IMR-90 (cell line): ENCODE data around the gene NT5C1A. TPM values are rescaled to one million over a fixed set of nuclear protein-coding genes. Genes with fewer than 3 reads are reported as not detected.

Source experiments
- ATAC-seq: fragments of 200-7000 bp; cut with Tn5 transposase; 2 replicates; pipeline ENCODE4 v1.9.1; 2020; ENCODE audit warnings: low read depth, mild to moderate bottlenecking, moderate library complexity
- BruUV-seq: library from RNA; stranded (reverse); fragments of 400-500 nt; replicated peaks from 2 replicates; lab custom pipeline; 2021; lab: Mats Ljungman, UMichigan
- CTCF ChIA-PET: fragments of 300-600 bp; formaldehyde crosslinking; extraction: SDS; loops from one replicate; lab custom pipeline; 2021; ENCODE audit warnings: antibody characterized with exemption; lab: Yijun Ruan, JAX
- POLR2A ChIA-PET: fragments of 300-600 bp; sonication (Branson Sonifier 250); formaldehyde crosslinking; loops from one replicate; lab custom pipeline; 2022; ENCODE audit warnings: antibody characterized with exemption; ENCODE audit not compliant: unreplicated experiment; lab: Charles Lee
- DNase-seq: peaks from one replicate; pipeline ENCODE4 v3.0.0; 2013
- H2AFZ ChIP-seq: replicated peaks from 2 replicates; pipeline ENCODE3; 2013; ENCODE audit warnings: low read length, mild to moderate bottlenecking; ENCODE audit not compliant: poor library complexity
- H2AK5ac ChIP-seq: 2 replicates; pipeline ENCODE4 v1.6.1; 2013; ENCODE audit warnings: low read depth, low read length, inconsistent platforms
- H2AK9ac ChIP-seq: replicated peaks from 2 replicates; pipeline ENCODE3; 2013; ENCODE audit warnings: mild to moderate bottlenecking, low read depth, low read length, moderate library complexity; ENCODE audit not compliant: poor library complexity
- H2BK120ac ChIP-seq: 2 replicates; pipeline ENCODE4 v1.6.1; 2013; ENCODE audit warnings: low read depth, low read length, inconsistent platforms
- H2BK15ac ChIP-seq: 3 replicates; pipeline ENCODE4 v1.6.1; 2013; ENCODE audit warnings: low read depth, low read length, inconsistent platforms
- H2BK20ac ChIP-seq: 2 replicates; pipeline ENCODE4 v1.6.1; 2013; ENCODE audit warnings: low read depth, mild to moderate bottlenecking, inconsistent platforms, low read length, moderate library complexity
- H2BK5ac ChIP-seq: 2 replicates; pipeline ENCODE4 v1.6.1; 2013; ENCODE audit warnings: mild to moderate bottlenecking, low read depth, low read length, inconsistent platforms; ENCODE audit not compliant: poor library complexity, severe bottlenecking
- H3K14ac ChIP-seq: replicated peaks from 2 replicates; pipeline ENCODE4 v1.6.1; 2013; ENCODE audit warnings: low read depth, low read length, inconsistent platforms
- H3K18ac ChIP-seq: 2 replicates; pipeline ENCODE4 v1.6.1; 2013; ENCODE audit warnings: low read depth, low read length, control low read depth
- H3K23ac ChIP-seq: 2 replicates; pipeline ENCODE4 v1.6.1; 2013; ENCODE audit warnings: low read depth, low read length, inconsistent platforms
- H3K27ac ChIP-seq: 2 replicates; pipeline ENCODE4 v1.5.1; 2013; ENCODE audit warnings: mild to moderate bottlenecking, control low read depth, low read length; ENCODE audit not compliant: insufficient read depth
- H3K27me3 ChIP-seq: 2 replicates; pipeline ENCODE4 v1.6.1; 2013; ENCODE audit warnings: low read length; ENCODE audit not compliant: control insufficient read depth, insufficient read depth
- H3K36me3 ChIP-seq: 2 replicates; pipeline ENCODE4 v1.6.1; 2013; ENCODE audit warnings: low read length, mixed read lengths; ENCODE audit not compliant: control insufficient read depth, insufficient read depth
- H3K4ac ChIP-seq: 2 replicates; pipeline ENCODE4 v1.6.1; 2013; ENCODE audit warnings: low read depth, low read length, inconsistent platforms
- H3K4me1 ChIP-seq: 2 replicates; pipeline ENCODE4 v1.6.1; 2013; ENCODE audit warnings: low read length, mixed read lengths; ENCODE audit not compliant: control insufficient read depth, insufficient read depth
- H3K4me2 ChIP-seq: 2 replicates; pipeline ENCODE4 v1.6.1; 2013; ENCODE audit warnings: low read depth, mild to moderate bottlenecking, control low read depth, low read length, moderate library complexity
- H3K4me3 ChIP-seq: 2 replicates; pipeline ENCODE4 v1.5.1; 2013; ENCODE audit warnings: low read depth, mild to moderate bottlenecking, control low read depth, low read length, moderate library complexity; ENCODE audit not compliant: insufficient read depth
- H3K56ac ChIP-seq: 2 replicates; pipeline ENCODE4 v1.6.1; 2013; ENCODE audit warnings: low read length, inconsistent platforms; ENCODE audit not compliant: insufficient read depth; ENCODE audit errors: extremely low read depth
- H3K79me1 ChIP-seq, 2 experiments: 2 replicates each; pipeline ENCODE4 v1.6.1; 2013; ENCODE audit warnings: low read length in 2 of 2, inconsistent platforms in 1 of 2, low read depth in 1 of 2
- H3K9ac ChIP-seq: 2 replicates; pipeline ENCODE4 v1.6.1; 2013; ENCODE audit warnings: low read depth, low read length, control low read depth
- H3K9me1 ChIP-seq: 2 replicates; pipeline ENCODE4 v1.6.1; 2013; ENCODE audit warnings: low read length, inconsistent platforms; ENCODE audit not compliant: insufficient read depth
- H3K9me3 ChIP-seq: 2 replicates; pipeline ENCODE4 v1.6.1; 2013; ENCODE audit warnings: low read length; ENCODE audit not compliant: control insufficient read depth, insufficient read depth
- H4K20me1 ChIP-seq: 2 replicates; pipeline ENCODE4 v1.6.1; 2013; ENCODE audit warnings: low read length, inconsistent platforms; ENCODE audit not compliant: insufficient read depth
- H4K5ac ChIP-seq: 2 replicates; pipeline ENCODE4 v1.6.1; 2013; ENCODE audit warnings: mild to moderate bottlenecking, low read depth, low read length, control low read depth
- H4K8ac ChIP-seq, 2 experiments: 2 replicates each; pipeline ENCODE4 v1.6.1; 2013; ENCODE audit warnings: low read depth in 2 of 2, low read length in 2 of 2, control low read depth in 1 of 2, inconsistent platforms in 1 of 2
- H4K91ac ChIP-seq: 2 replicates; pipeline ENCODE4 v1.6.1; 2013; ENCODE audit warnings: low read depth, low read length, inconsistent platforms; ENCODE audit not compliant: insufficient read depth
- BHLHE40 ChIP-seq: fragments of 150-350 bp; IDR thresholded peaks from 2 replicates; pipeline ENCODE4 v1.6.1; 2016; ENCODE audit warnings: mild to moderate bottlenecking, low read depth, low read length
- CEBPB ChIP-seq: IDR thresholded peaks from 2 replicates; pipeline ENCODE4 v1.6.1; 2012; ENCODE audit warnings: low read depth, low read length, improper control_type of control experiment
- CHD1 ChIP-seq: IDR thresholded peaks from 2 replicates; pipeline ENCODE4 v1.6.1; 2012; ENCODE audit warnings: low read depth, low read length, improper control_type of control experiment
- CTCF ChIP-seq: conservative IDR thresholded peaks from 2 replicates; pipeline ENCODE4 v1.5.1; 2012; ENCODE audit warnings: mild to moderate bottlenecking, low read depth, low read length, improper control_type of control experiment
- FOS ChIP-seq: fragments of 150-350 bp; IDR thresholded peaks from 2 replicates; pipeline ENCODE4 v1.6.1; 2016; ENCODE audit warnings: low read depth, low read length
- MAFK ChIP-seq: IDR thresholded peaks from 2 replicates; pipeline ENCODE4 v1.6.1; 2012; ENCODE audit warnings: low read depth, low read length, improper control_type of control experiment
- MXI1 ChIP-seq: IDR thresholded peaks from 2 replicates; pipeline ENCODE4 v1.6.1; 2012; ENCODE audit warnings: low read depth, mild to moderate bottlenecking, low read length, moderate library complexity, borderline replicate concordance
- NFE2L2 ChIP-seq: fragments of 150-350 bp; IDR thresholded peaks from 2 replicates; pipeline ENCODE4 v1.6.1; 2016; ENCODE audit warnings: low read depth, mild to moderate bottlenecking, low read length
- RAD21 ChIP-seq: IDR thresholded peaks from 2 replicates; pipeline ENCODE4 v1.6.1; 2012; ENCODE audit warnings: low read length, improper control_type of control experiment
- RCOR1 ChIP-seq: IDR thresholded peaks from 2 replicates; pipeline ENCODE4 v1.6.1; 2012; ENCODE audit warnings: mild to moderate bottlenecking, low read length, improper control_type of control experiment; ENCODE audit not compliant: insufficient replicate concordance
- RFX5 ChIP-seq: IDR thresholded peaks from 2 replicates; pipeline ENCODE4 v1.8.0; 2012; ENCODE audit warnings: low read depth, mild to moderate bottlenecking, low read length, moderate library complexity
- SMC3 ChIP-seq: fragments of 150-350 bp; IDR thresholded peaks from 2 replicates; pipeline ENCODE4 v1.6.1; 2016; ENCODE audit warnings: low read depth, mild to moderate bottlenecking, antibody characterized with exemption, low read length, moderate library complexity
- USF2 ChIP-seq: fragments of 150-350 bp; IDR thresholded peaks from 2 replicates; pipeline ENCODE4 v1.6.1; 2017; ENCODE audit warnings: mild to moderate bottlenecking, antibody characterized with exemption, low read length, low read depth
- WGBS, 2 experiments: methylation state at CpG; one replicate each; pipeline versions ENCODE4 v1.1.5 to v1.1.7; 2013; ENCODE audit warnings: missing lambda C conversion rate in 2 of 2; ENCODE audit not compliant: insufficient read length in 1 of 2; ENCODE audit errors: extremely low coverage in 2 of 2; 5-methylcytosine and 5-hydroxymethylcytosine counted together
- dilution Hi-C: fragments of 300-500 bp; cut with HindIII; formaldehyde crosslinking; loops from one replicate; pipeline ENCODE4 v1.14.3; 2018; ENCODE audit warnings: low sequenced_read_pairs; ENCODE audit not compliant: unreplicated experiment
- in situ Hi-C: fragments of 300-500 bp; cut with MboI; formaldehyde crosslinking; loops from 3 replicates; pipeline ENCODE4 v1.14.3; 2019; ENCODE audit warnings: low sequenced_read_pairs, inconsistent platforms, mixed read lengths
- intact Hi-C: fragments of 100-400 bp; cut with micrococcal nuclease; formaldehyde crosslinking; loops from 2 replicates; pipeline ENCODE4 v1.10.0; 2022
- polyA plus RNA-seq, 3 experiments: library from polyadenylated mRNA; depleted of rRNA; stranded (reverse); fragments of >200 nt; gene quantifications; 2 replicates each; pipeline ENCODE4 v1.2.3, GENCODE V29; 2012; ENCODE audit warnings: low replicate concordance in 1 of 3
- total RNA-seq: library from RNA; depleted of rRNA; stranded (reverse); fragments of >200 nt; gene quantifications from 2 replicates; pipeline ENCODE4 v1.2.3, GENCODE V29; 2012

NT5C1A gene
- total and polyA plus RNA-seq, 2 of the 4 experiments (the other 2 are of a cell fraction) = not detected

- Histone ChIP-seq H4K20me1 (no peaks in the 10 kb centered on the region), H2BK20ac (no peak overlapping the region), H2BK5ac (no peak overlapping the region), H4K5ac (no peak overlapping the region), H3K14ac (no peak overlapping the region), H3K79me1 (no peaks in the 10 kb centered on the region), H3K4me3 (no peak overlapping the region), H3K9ac (no peak overlapping the region), H3K36me3 (no peaks in the 10 kb centered on the region), H4K8ac (no peak overlapping the region), H2BK120ac (no peak overlapping the region), H3K27ac (no peak overlapping the region), H3K4me1 (no peaks in the 10 kb centered on the region), H2AK9ac (no peak overlapping the region), H3K4ac (no peak overlapping the region), H3K18ac (no peak overlapping the region), H3K4me2 (no peak overlapping the region), H3K56ac (no peak overlapping the region), H3K9me1 (no peaks in the 10 kb centered on the region), H3K23ac (no peak overlapping the region), H2AK5ac (no peak overlapping the region), H3K9me3 (no peaks in the 10 kb centered on the region), H4K91ac (no peak overlapping the region), H3K27me3 (peaks cover 40% of the 10 kb centered on the region), H2BK15ac (no peak overlapping the region), H2AFZ (no peak overlapping the region)
- no peak for TF ChIP-seq MAFK
- TF ChIP-seq RAD21 = peak; percentile 80
- no peak for TF ChIP-seq MXI1
- TF ChIP-seq SMC3 = peak; percentile 69; the same call in 1 of the 2 replicates
- TF ChIP-seq CEBPB = no peak
- TF ChIP-seq RFX5 = no peak
- no peak for TF ChIP-seq BHLHE40
- no peak for TF ChIP-seq FOS
- TF ChIP-seq USF2 = no peak
- no peak for TF ChIP-seq RCOR1
- TF ChIP-seq NFE2L2 = no peak
- peak; percentile 82 for TF ChIP-seq CTCF
- TF ChIP-seq CHD1 = no peak
- BruUV-seq = no TSS peak
- in situ Hi-C loops (no loop called here), intact Hi-C loops (loop anchor here (1.0 kb wide), 1 partner anchor 114 kb away; no protein-coding TSS in a partner anchor), dilution Hi-C loops (no loop called here)
- ChIA-PET CTCF (interaction anchor here (0.6 to 1.3 kb wide), 5 partner anchors 11 to 336 kb away, joined by 3 to 7 read pairs (median 4); no protein-coding TSS in a partner anchor), POLR2A (no interaction called here)
- WGBS, 2 experiments = no CpG with 5 or more reads among the region's 7 CpGs
- ATAC-seq (peak; percentile 83), DNase-seq (peak; percentile 66)
Observed at GRCh38 chr1:39720094-39720999, 48.4 kb upstream of the NT5C1A start.
